GM19193 (cell line): Measurements from ENCODE around the gene CCDC85B.
A peak's percentile ranks its signal among the peaks of the same experiment; 100 is the strongest.

ENCODE experiments used
- POLR2A ChIP-seq: IDR thresholded peaks from 4 replicates; pipeline ENCODE4 v1.6.1; 2011; ENCODE audit not compliant: insufficient read depth, insufficient read length; ENCODE audit errors: extremely low read depth

The CCDC85B gene

DNA sequence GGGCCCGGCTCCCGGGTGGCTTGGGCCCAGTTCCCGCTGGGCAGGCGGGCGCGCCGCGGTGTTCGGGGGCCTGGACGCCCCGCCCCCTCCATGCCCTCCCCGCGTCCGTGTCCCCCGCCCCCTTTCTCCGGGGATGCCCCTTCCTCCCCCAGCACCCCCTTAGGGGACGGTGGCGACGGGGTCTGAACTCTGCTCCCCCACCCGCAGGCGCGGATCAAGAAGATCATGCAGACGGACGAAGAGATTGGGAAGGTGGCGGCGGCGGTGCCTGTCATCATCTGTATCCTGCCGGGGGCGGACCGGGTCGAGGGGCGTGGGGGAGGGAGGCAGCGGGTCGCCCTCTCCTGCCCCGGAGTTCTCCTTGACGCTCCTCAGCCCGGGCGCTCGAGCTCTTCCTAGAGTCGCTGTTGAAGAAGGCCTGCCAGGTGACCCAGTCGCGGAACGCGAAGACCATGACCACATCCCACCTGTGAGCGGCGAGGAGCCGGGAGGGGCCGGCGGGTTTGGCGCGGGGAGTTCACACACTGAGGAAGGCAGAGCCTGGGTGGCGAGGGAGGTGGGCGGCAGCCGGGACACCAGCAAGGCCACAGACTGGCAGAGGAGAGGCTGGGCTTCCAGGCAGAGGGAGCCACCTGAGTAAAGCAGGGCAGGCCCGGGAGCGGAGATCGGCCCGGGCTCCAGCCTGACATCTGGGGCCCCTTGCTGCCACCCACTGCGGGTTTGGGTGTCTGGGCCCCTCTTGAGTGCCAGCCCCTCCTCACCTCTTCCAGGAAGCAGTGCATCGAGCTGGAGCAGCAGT lies 29.3 kb downstream of the CCDC85B start:
- no peak for TF ChIP-seq POLR2A

DNA sequence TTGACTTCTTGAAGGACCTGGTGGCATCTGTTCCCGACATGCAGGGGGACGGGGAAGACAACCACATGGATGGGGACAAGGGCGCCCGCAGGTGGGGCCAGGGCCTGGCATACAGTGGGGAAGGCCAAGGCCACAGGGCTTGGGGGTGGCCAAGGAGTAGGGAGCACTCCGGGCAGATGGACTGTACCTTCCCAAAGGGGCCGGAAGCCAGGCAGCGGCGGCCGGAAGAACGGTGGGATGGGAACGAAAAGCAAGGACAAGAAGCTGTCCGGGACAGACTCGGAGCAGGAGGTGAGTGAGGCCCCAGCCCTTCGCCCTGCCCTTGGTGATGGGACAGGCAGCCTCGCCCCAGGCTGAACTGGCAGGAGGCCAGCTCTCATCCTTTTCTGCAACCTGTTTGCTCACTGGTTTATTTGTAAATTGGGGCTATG lies 29.9 kb downstream of the CCDC85B start:
- TF ChIP-seq POLR2A, result no peak

DNA sequence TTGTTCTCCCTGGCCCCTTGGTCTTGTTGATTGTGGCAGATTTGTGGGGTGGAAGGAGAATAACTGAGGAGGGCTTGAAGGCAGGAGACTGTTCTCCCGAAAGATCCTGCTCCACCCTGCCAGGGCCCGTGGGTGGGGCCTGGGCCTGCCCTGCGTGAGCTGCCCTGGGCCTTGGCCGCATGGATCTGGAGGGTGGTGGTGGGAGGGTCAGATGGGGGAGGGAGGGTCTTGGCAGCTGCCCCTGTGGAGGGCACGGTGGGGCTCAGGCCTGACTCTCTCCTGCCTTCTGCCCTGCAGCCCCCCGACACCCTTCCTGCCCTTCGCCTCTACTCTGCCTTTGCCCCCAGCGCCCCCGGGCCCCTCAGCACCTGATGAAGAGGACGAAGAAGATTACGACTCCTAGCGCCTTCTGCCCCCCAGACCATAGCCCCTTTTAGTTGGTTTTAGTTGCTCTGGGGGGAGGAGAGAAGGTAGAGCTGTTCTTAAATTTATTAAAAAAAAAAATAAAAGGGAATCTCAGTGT lies 30.6 kb downstream of the CCDC85B start:
- no peak for TF ChIP-seq POLR2A

DNA sequence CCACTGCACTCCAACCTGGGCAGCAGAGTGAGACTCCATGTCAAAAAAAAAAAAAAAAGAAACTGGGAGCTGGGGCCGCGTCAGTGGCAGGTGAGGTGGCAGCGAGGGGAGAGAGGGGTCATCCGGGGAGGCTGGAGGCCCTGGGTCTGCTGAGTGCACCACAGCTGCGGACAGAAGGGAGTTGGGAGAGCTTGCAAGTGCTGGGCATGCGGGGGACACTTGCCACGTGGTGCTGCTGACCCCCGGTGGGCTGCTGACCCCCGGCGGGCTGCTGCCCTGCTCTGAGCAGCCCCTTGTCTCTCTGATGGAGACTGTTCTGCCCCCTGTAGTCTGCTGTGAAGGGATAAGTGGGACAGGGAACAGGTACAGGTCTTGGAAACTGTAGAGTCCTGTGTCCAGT lies 31.4 kb downstream of the CCDC85B start:
- TF ChIP-seq POLR2A, result no peak

DNA sequence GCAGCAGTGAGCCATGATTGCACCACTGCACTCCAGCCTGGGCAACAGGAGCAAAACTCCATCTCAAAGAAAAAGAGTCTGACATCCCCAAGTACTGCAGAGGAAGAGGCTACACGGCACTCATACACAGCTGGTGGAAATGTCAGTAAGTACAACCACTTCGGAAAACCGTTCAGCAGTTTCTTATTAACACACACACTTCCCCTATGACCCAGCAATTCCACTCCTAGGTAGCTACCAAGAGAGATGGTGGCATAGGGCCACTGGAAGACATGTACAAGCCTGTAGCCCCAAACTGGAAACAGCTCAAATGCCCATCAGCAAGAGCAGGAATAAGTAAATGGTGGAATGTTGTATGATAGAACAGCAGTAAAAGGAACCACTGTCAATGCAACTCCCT lies 32.1 kb downstream of the CCDC85B start:
- TF ChIP-seq POLR2A, result no peak

DNA sequence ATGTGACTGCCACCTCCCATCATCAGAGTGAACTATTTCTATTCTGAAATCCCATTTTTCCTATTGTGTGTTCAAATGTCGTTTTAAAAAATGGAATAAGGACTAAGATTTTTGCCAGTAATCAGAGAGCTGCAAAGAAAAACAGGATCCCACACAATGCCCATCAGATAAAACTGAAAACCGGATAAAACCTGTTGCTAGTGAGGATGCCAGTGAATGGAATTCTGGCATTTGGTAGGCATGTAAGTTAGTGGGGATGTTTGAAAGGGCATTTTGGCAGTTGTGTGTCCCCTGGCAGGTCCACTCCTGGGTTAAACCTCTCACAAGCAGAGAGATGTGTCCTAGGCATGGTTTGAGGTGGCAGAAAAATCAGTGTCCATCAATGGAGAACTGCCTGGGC lies 34.9 kb downstream of the CCDC85B start:
- TF ChIP-seq POLR2A, result no peak

DNA sequence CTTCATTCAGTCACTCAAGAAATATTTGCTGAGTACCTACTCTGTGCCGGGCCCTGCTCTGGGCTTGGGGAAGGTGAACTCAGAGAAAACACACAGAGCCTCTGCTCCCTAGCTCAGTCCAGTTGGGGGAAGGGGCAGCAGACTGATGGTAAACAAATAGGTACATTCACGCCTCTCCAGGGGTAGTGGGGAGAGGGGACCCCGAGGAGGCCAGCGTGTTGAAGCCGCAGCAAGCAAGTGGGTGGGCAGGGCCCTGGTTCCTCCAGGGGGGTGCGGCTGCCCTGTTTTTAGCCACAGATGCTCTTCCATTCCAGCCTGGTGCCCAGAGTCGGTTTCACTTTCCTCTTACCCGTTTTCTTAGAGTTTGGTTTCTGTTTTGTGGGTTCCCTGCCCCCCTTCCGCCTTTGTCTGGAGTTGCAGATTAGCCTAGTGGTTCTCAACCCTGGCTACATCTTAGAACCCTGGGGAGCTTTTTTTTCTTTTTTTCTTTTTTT lies 37.5 kb downstream of the CCDC85B start:
- TF ChIP-seq POLR2A, result peak; percentile 64

DNA sequence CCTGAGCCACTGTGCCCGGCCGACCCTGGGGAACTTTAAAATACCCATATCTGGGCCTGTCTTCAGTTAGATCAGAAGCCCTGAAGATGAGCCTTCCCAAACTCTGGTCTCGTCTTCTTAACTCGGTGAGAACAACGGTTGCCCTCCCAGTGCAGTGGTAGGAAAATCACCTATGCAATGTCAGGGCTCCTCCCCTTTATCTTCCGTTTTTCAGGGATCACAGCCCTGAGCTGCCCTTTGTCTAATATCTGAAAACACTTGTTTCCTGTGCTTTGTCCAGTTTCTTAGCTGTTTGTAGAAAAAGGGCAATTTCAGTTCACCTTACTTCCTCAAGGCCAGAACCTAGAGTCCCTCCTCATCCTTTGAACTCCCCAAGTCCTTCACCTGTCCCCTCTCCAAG lies 38.2 kb downstream of the CCDC85B start:
- no peak for TF ChIP-seq POLR2A

DNA sequence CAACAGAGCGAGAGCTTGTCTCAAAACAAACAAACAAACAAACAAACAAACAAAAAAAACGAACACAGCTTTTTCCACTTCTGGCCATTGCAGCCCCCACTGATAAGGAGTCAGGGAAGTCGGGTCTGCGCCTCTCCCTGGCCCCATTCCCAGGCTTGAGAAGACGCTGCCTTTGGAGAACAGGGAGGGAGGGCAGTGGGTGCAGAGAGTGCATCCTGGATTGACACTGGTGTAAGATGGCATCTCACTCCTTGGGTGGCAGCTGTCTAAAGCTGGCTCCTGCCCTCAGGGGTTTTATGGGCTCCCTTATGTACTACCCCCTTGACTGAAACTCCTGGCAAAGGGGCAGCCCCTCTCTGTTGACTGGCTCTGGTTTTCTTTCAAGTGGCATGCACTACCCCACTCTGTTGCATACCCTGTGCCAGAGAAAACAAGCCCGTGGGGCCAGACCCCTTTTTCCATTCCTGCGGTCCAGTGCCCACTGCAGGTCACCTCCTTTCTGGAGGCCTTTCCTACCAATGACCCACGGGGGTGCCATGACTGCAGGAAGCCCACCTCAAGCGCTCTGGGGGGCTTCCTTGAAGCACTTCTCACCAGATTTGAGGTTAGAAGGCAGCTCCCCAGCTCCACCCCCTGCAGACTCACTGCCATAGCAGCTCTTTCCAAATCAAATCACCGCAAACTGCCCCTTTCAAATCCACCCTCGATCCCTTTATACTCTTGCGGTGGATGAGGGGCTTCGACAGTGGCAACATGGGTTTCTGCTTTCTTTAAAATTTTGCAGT lies 41.5 kb downstream of the CCDC85B start:
- no peak for TF ChIP-seq POLR2A

DNA sequence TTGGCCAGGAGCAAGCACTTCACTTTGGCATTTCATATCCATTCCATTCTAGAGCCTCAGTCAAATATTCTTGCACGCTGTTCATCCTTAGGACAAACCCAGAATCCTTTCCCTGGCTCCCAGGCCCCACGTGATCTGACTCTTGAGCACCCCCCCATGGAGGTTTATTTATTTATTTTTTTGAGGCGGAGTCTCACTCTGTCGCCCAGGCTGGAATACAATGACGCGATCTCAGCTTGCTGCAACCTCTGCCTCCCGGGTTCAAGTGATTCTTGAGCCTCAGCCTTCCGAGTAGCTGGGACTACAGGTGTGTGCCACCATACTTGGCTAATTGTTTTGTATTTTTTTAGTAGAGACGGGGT lies 42.1 kb downstream of the CCDC85B start:
- no peak for TF ChIP-seq POLR2A

DNA sequence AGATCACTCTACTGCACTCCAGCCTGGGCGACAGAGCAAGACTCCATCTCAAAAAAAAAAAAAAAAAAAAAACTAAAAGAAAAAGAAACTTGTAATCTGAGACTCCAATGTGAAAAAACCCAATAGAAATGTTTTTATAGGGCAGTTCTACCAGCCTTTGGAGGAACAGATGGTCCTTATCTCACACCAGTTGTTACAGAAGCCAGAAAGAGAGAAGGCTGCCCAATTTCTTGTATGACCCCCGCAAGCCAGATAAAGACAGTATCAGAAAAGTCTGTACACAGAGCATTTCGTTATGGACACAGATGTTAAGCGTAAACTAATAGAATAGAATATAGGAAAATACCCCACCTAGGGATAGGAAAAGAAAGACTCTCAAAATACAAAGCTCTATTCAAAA lies 43.5 kb downstream of the CCDC85B start:
- TF ChIP-seq POLR2A, result no peak

DNA sequence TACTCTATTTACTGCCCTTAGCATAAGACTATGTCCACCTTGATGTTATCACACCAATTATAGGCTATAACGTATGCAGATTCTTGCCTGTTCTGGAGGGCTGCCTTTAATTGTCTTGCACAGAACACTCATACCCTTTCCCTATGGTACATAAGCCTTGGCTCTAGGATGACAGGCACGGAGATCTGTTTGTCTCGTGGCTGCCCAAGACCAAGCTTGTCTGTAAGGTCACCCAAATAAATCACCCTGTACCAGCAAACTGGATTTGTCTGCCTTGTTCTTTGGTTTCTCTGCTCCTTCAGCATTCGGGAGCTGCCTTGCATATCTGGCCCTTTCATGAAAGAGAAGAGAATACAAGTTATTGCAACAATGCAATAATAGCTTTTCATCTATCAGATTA lies 47.3 kb downstream of the CCDC85B start:
- TF ChIP-seq POLR2A, result no peak
